Non-pigmented ciliary epithelial cell (primary cell): ENCODE data around the gene LSM5.

Source experiments
- DNase-seq: peaks from one replicate; pipeline ENCODE4 v3.0.0-alpha.2; 2010; ENCODE audit warnings: low read depth

LSM5 gene

GRCh38 chr7:32459788-32460187, 30.4 kb downstream of the LSM5 start:
- DNase-seq: no peak

- DNase-seq: no peak
These were observed 32.2 kb downstream of the LSM5 start for GRCh38 chr7:32458025-32458424.

- no peak for DNase-seq
These were observed 36.7 kb downstream of the LSM5 start for GRCh38 chr7:32453341-32454011.

GRCh38 chr7:32447218-32447617, 43.0 kb downstream of the LSM5 start:
- DNase-seq: no peak

DNA sequence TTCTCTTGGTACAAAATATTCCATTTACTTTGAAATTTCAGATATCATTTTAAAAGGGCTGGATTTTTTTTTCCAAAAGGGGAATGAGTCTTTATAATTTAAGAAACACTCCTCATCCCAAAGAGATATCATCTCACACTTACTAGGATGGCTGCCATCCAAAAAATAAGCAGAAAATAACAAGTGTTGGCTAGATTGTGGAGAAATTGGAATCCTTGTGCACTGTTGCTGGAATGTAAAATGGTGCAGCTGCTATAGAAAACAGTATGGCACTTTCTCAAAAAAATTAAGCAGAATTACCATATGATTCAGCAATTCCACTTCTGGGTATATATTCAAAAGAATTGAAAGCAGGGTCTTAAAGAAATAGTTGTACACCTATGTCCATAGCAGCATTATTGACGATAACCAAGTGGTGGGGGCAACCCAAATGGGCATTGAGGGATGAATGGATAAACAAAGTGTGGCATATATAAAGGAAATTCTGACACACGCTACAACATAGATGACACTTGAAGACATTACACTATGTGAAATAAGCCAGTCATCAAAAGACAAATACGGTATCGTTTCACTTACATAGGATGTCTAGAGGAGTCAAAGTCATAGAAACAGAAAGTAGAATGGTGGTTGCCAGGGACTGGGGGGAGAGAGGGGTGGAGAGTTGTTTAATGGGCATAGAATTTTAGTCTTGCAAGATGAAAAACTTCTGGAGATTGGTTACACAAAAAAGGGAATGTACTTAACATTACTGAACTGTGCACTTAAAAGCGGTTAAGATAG, 53.8 kb downstream of the LSM5 start:
- no peak for DNase-seq
